Heart right ventricle (tissue), 16 donors: ENCODE data around the gene PYGM. TPM values are rescaled to one million over a fixed set of nuclear protein-coding genes. Genes with fewer than 3 reads are reported as not detected.

ENCODE experiments used
- ATAC-seq, 8 donors: fragments of 200-7000 bp; cut with Tn5 transposase; one replicate each; pipeline ENCODE4 v1.9.1; 2020; ENCODE audit warnings: mild to moderate bottlenecking in 8 of 8, moderate library complexity in 8 of 8, moderate number of reproducible peaks in 1 of 8
- DNase-seq, 2 donors: peaks; one replicate each; pipeline ENCODE4 v3.0.0-alpha.2; 2020
- H3K27ac ChIP-seq, 10 donors: fragments of 200-600 bp; sonication (generic) in 2 of 10; one replicate each; pipeline versions ENCODE4 v1.5.0 to v1.8.0; 2020 to 2022; ENCODE audit warnings: mild to moderate bottlenecking in 3 of 10
- H3K27me3 ChIP-seq, 7 donors: fragments of 200-600 bp; one replicate each; pipeline ENCODE4 v1.8.0; 2021 to 2022; ENCODE audit warnings: mild to moderate bottlenecking in 2 of 7
- H3K36me3 ChIP-seq, 9 donors: fragments of 200-600 bp; sonication (generic) in 1 of 9; one replicate each; pipeline versions ENCODE4 v1.5.0 to v1.8.0; 2020 to 2022; ENCODE audit warnings: mild to moderate bottlenecking in 2 of 9
- H3K4me1 ChIP-seq, 9 donors: fragments of 200-600 bp; sonication (generic) in 1 of 9; one replicate each; pipeline versions ENCODE4 v1.5.0 to v1.8.0; 2020 to 2022; ENCODE audit warnings: mild to moderate bottlenecking in 4 of 9
- H3K4me3 ChIP-seq, 10 donors: fragments of 200-600 bp; sonication (generic) in 2 of 10; one replicate each; pipeline versions ENCODE4 v1.5.0 to v1.8.0; 2020 to 2022; ENCODE audit warnings: mild to moderate bottlenecking in 7 of 10, moderate library complexity in 2 of 10
- H3K9me3 ChIP-seq, 11 donors: fragments of 200-600 bp in 10 of 11; sonication (generic) in 2 of 11; one replicate each; pipeline versions ENCODE4 v1.5.0 to v1.8.0; 2013 to 2022; ENCODE audit warnings: mild to moderate bottlenecking in 2 of 11, control low read depth in 1 of 11, moderate library complexity in 1 of 11
- WGBS, 2 donors: extraction: QIAGEN DNeasy Blood & Tissue Kit; methylation state at CpG; one replicate each; pipeline ENCODE4 v1.1.7; 2013; ENCODE audit warnings: inconsistent platforms in 1 of 2; 5-methylcytosine and 5-hydroxymethylcytosine counted together
- intact Hi-C, 10 donors: fragments of 100-400 bp; cut with DNase I; formaldehyde crosslinking; loops; one replicate each; pipeline versions ENCODE4 v1.11.1 to v1.14.2; 2022
- polyA plus RNA-seq, 2 donors: library from polyadenylated mRNA; stranded (reverse); fragments of 200-250 nt; gene quantifications; one replicate each; pipeline ENCODE4 v1.2.3, GENCODE V29; 2013
- total RNA-seq, 10 donors: library from RNA; stranded (reverse); fragmentation: NEBNext Ultra II Directional in 3 of 10; extraction: Animal tissue kit (Norgen Biotek cat#: 25700) in 3 of 10; gene quantifications; one replicate each; pipeline versions ENCODE4 v1.2.1 to v1.2.4, GENCODE V29; 2021 to 2023
- TF ChIP-seq, protein P1 (sequence below), 9 donors: fragments of 200-600 bp; sonication (generic) in 2 of 9; IDR thresholded peaks; one replicate each; pipeline versions ENCODE4 v1.5.0 to v1.8.0; 2021 to 2022; ENCODE audit warnings: antibody characterized with exemption in 9 of 9, mild to moderate bottlenecking in 5 of 9, moderate library complexity in 1 of 9
- donor health status: Arrhythmogenic right ventricular cardiomyopathy.
- donor health status: ischemic (EF 13 %, LVEDD 7.1; RV severe dilation, severe dysfunction).
- donor health status: healthy with polysubstance abuse.
- donor health status: DM: no; HTN: yes; CAD: no.
- donor health status: DM: no; HTN: no; CAD: no.
- donor health status: ischemic (EF 25% LVEDD 6.9; RV normal size, moderate dysfunction).
- donor health status: ischemic (EF 25% LVEDD 5.7; RV mildly dilated, moderate dysfunction).
- donor health status: healthy.
- donor health status: DM: yes; HTN: yes; CAD: no.
- donor health status: Ischemic cardiomyopathy.
- donor health status: ischemic (EF 35%, LVEDD 5.7; RV mildly dilated, moderate dysfunction).
- donor health status: nonischemic (EF 11% LVEDD 7.7; RV severe dilation, severe dysfunction).
- donor health status: DM: yes; HTN: yes; CAD: no.
- donor health status: PGD.
- donor health status: ischemic (EF 29% LVEDD 5.4; RV normal size, mild dysfunction).
- donor health status: nonischemic (EF 23%, LVEDD 6.1; RV moderate dilation, normal function).

Gene PYGM
- total and polyA plus RNA-seq, 12 donors = 11.3 to 249 (median 115) TPM

DNA sequence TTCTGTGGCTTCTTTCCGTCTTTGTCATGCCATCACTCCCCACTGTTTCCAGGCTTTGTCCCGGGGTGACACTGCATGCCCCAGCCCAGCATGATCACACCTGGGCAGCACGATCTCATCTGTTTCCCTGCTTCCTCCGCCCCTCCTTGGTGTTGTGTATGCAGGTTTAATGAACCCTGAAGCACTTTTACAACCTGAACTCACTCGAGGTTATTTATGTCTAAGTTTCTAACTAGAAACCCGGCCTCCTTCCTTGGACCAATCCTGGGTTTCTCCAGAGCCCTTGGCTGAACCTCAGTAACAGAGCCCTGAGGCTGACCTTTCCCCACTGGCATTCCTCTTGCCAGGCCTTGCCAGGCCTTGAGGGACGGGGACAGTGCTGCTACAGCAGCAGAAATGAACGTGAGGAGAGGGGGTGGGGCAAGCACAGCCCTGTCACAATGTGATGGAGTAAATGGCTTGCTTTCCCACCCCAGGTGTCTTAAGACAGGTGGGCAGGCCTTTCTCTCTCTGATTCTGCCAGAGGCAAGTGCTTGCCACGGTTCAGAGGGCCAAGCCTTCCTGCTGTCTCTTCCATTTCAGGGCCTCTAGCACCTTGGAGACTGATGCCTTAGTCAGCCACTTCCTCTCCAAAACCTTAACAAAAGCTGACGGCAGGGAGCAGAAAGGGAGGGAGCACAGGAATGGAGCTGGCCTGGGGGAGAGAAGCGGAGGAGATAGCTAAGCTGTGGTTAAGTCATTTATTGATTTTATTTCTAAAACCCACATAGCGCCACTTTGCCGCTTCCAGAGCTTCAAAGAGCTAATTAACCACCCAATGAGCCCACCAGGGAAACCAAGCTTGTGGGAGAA lies 3.1 kb upstream of the PYGM start:
- H3K4me1 ChIP-seq = peaks cover 37 to 84% (median 76%) of the 10 kb centered on the region in 9 donors
- DNase-seq = no peak
- peak in 4 of 8 donors; percentile 7 to 12 (median 10) for ATAC-seq
- no peaks in the 10 kb centered on the region for H3K27me3 ChIP-seq
- intact Hi-C loops = no loop called here
- peak overlapping the region; percentile 24 to 87 (median 78) for H3K27ac ChIP-seq
- TF ChIP-seq, protein P1, sequence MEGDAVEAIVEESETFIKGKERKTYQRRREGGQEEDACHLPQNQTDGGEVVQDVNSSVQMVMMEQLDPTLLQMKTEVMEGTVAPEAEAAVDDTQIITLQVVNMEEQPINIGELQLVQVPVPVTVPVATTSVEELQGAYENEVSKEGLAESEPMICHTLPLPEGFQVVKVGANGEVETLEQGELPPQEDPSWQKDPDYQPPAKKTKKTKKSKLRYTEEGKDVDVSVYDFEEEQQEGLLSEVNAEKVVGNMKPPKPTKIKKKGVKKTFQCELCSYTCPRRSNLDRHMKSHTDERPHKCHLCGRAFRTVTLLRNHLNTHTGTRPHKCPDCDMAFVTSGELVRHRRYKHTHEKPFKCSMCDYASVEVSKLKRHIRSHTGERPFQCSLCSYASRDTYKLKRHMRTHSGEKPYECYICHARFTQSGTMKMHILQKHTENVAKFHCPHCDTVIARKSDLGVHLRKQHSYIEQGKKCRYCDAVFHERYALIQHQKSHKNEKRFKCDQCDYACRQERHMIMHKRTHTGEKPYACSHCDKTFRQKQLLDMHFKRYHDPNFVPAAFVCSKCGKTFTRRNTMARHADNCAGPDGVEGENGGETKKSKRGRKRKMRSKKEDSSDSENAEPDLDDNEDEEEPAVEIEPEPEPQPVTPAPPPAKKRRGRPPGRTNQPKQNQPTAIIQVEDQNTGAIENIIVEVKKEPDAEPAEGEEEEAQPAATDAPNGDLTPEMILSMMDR (IDR thresholded peaks at IDR 0.05) = no peak
- 47 to 48% methylated on average over 13 of the region's 13 CpGs for WGBS, 2 donors
- H3K9me3 ChIP-seq = no peaks in the 10 kb centered on the region
- H3K36me3 ChIP-seq = peaks cover 5 to 64% (median 43%) of the 10 kb centered on the region in 9 donors
- no peak overlapping the region for H3K4me3 ChIP-seq

DNA sequence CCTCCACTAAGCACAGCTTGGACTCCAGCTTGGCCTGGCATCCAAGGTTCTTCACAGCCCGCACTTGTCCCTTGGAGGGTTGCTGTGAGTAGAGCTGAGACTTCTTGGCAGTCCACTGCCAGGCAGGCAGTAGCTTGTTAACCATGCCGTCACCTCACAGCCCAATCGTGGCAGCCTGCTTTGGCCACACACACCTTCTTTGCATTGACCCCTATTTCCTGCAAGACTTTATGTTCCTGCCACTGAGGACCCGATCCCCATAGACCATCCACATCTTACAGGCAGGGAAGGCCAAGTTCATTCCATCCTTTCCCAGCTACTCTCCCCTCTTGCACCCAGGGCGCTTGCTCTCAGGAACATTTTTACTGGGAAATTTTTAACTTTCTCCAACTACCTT lies 2.5 kb upstream of the PYGM start:
- WGBS, 2 donors = 62 to 66% methylated on average over 5 of the region's 5 CpGs
- TF ChIP-seq, protein P1 (IDR thresholded peaks at IDR 0.05) = no peak
- intact Hi-C loops = no loop called here

DNA sequence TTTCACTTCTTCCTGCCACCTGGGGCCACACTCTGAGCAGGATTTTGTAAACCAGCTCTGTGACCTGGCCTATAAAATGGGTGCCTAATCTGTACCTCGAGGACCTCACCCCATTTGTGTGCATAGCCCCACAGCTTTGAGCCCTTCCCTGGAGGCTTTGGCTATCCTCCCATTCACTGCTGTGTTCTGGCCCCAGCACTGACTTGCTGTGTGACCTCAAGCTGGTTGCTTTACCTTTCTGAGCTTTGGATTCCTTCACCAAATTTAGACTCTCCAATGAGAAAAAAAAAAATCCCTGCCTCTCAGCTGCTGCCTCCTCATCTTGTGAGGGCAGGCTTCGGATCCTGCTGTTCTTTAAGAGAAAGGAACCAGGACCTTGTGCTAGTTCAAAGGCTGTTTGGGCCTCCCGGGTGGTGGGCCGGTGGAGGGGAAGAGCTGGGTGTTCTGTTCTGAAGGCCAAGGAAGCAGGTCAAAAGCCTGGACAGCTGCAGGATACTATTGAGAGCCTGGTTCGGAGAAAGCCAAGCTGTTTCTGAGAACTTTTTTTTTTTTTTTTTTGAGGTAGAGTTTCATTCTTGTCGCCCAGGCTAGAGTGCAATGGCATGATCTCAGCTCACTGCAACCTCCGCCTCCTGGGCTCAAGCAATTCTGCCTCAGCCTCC lies 1.1 kb upstream of the PYGM start:
- no peak overlapping the region for H3K4me3 ChIP-seq
- no peaks in the 10 kb centered on the region for H3K27me3 ChIP-seq
- no peak for DNase-seq
- ATAC-seq = no peak
- 65 to 73% methylated on average over 7 of the region's 7 CpGs for WGBS, 2 donors
- peaks cover 33 to 78% (median 68%) of the 10 kb centered on the region in 9 donors for H3K4me1 ChIP-seq
- peaks cover 0 to 44% (median 23%) of the 10 kb centered on the region in 9 donors for H3K36me3 ChIP-seq
- TF ChIP-seq, protein P1 (IDR thresholded peaks at IDR 0.05) = no peak
- intact Hi-C loops = no loop called here
- H3K27ac ChIP-seq = peak overlapping the region in 9 of 10 donors; percentile 69 to 87 (median 82)
- no peaks in the 10 kb centered on the region for H3K9me3 ChIP-seq

More for the DNA sequence above, 2.5 kb upstream of the PYGM start:
- H3K4me3 ChIP-seq = no peak overlapping the region
- H3K27ac ChIP-seq = peak overlapping the region in 8 of 10 donors; percentile 65 to 87 (median 79)
- no peak for DNase-seq
- peaks cover 4 to 58% (median 36%) of the 10 kb centered on the region in 9 donors for H3K36me3 ChIP-seq
- no peak for ATAC-seq
- H3K9me3 ChIP-seq = no peaks in the 10 kb centered on the region
- H3K27me3 ChIP-seq = no peaks in the 10 kb centered on the region
- H3K4me1 ChIP-seq = peaks cover 33 to 77% (median 70%) of the 10 kb centered on the region in 9 donors

DNA sequence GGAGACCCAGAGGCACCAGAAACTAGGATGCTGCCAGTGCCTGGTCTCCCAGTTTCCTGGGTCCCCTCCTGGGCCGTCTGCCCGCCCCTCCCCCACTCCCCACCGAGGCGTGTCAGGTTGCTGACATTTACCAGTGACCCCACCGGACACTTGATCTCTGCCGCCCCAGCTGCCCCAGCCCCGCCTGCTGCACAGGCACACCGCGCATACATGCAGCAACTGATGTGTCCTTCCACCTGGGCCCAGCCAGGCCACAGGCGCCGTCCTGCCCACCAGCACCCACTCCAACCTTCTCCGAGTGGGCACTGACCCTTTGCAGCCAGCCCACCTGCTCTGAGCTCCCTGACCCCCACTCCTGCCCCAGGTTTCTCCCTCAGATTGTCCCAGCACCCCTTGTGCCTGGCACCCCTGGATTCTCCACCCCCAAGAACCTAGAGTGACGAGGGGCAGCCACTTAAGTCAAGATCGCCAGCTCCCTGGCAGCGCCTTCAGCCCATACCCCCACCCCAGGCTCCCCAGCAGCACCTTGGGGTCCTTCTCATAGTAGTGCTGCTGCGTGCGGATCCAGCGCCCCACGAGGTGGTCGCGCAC lies 548 bp downstream of the PYGM start:
- peak in 7 of 8 donors; percentile 0 to 38 (median 15) for ATAC-seq
- peak overlapping the region; percentile 34 to 87 (median 82) for H3K27ac ChIP-seq
- H3K4me3 ChIP-seq = peak overlapping the region; percentile 20 to 53 (median 46)
- no peak for DNase-seq
- TF ChIP-seq, protein P1 (IDR thresholded peaks at IDR 0.05) = no peak
- intact Hi-C loops = no loop called here
- H3K9me3 ChIP-seq = no peaks in the 10 kb centered on the region
- WGBS, 2 donors = 36 to 39% methylated on average over 21 of the region's 21 CpGs
- no peaks in the 10 kb centered on the region for H3K27me3 ChIP-seq
- H3K4me1 ChIP-seq = peaks cover 29 to 74% (median 54%) of the 10 kb centered on the region in 9 donors
- H3K36me3 ChIP-seq = peaks cover 0 to 28% (median 7%) of the 10 kb centered on the region in 9 donors
